H1 (cell line): Measurements from ENCODE around the gene CNBD2. TPM values are rescaled to one million over a fixed set of nuclear protein-coding genes. Genes with fewer than 3 reads are reported as not detected.

Experiments
- CTCF ChIA-PET: fragments of 300-600 bp; sonication (Branson Sonifier 250); formaldehyde crosslinking; loops from one replicate; lab custom pipeline; 2021; ENCODE audit not compliant: partially characterized antibody; lab: Charles Lee
- POLR2A ChIA-PET: fragments of 300-600 bp; sonication (Branson Sonifier 250); formaldehyde crosslinking; loops from one replicate; lab custom pipeline; 2021; ENCODE audit warnings: inconsistent platforms; ENCODE audit not compliant: partially characterized antibody; lab: Charles Lee
- DNase-seq, 2 experiments: peaks; one replicate each; pipeline versions ENCODE4 v3.0.0 to v3.0.0-alpha.2; 2010 to 2022; ENCODE audit warnings: low spot score in 2 of 2, low read depth in 1 of 2, mixed read lengths in 1 of 2
- FAIRE-seq: peaks from 2 replicates; lab custom pipeline; 2011; peaks lifted over from hg19 to GRCh38; lab: Jason Lieb, UNC
- H2AFZ ChIP-seq: 2 replicates; pipeline ENCODE4 v1.8.1; 2012; ENCODE audit warnings: low read length, inconsistent platforms
- H2AK5ac ChIP-seq: 2 replicates; pipeline ENCODE4 v1.6.1; 2013; ENCODE audit warnings: low read depth, low read length
- H2BK120ac ChIP-seq: replicated peaks from 2 replicates; pipeline ENCODE3; 2013; ENCODE audit warnings: low read depth, low read length, inconsistent platforms
- H2BK12ac ChIP-seq: 2 replicates; pipeline ENCODE4 v1.6.1; 2013; ENCODE audit warnings: low read depth, low read length
- H2BK15ac ChIP-seq: 2 replicates; pipeline ENCODE4 v1.6.1; 2013; ENCODE audit warnings: low read length
- H2BK20ac ChIP-seq: 2 replicates; pipeline ENCODE4 v1.6.1; 2013; ENCODE audit warnings: low read length
- H2BK5ac ChIP-seq: 2 replicates; pipeline ENCODE4 v1.6.1; 2013; ENCODE audit warnings: low read depth, low read length
- H3K14ac ChIP-seq: 2 replicates; pipeline ENCODE4 v1.6.1; 2013; ENCODE audit warnings: inconsistent platforms; ENCODE audit not compliant: insufficient read length
- H3K18ac ChIP-seq: 2 replicates; pipeline ENCODE4 v1.6.1; 2013; ENCODE audit warnings: low read length; ENCODE audit errors: extremely low read depth
- H3K23ac ChIP-seq: 2 replicates; pipeline ENCODE4 v1.6.1; 2013; ENCODE audit warnings: inconsistent platforms; ENCODE audit not compliant: insufficient read length
- H3K23me2 ChIP-seq: 2 replicates; pipeline ENCODE4 v1.6.1; 2013; ENCODE audit warnings: low read depth, low read length
- H3K27ac ChIP-seq: 2 replicates; pipeline ENCODE4 v1.6.1; 2011; ENCODE audit warnings: low read depth, low read length, inconsistent platforms
- H3K27me3 ChIP-seq, 4 experiments: replicated peaks in 1 of 4; 1 replicate in 1 of 4; 2 replicates in 3 of 4; pipeline versions ENCODE4 v1.6.1 to v1.8.1; 2011 to 2013; ENCODE audit warnings: low read length in 3 of 4, mild to moderate bottlenecking in 3 of 4, inconsistent platforms in 2 of 4, mixed read lengths in 2 of 4, moderate library complexity in 1 of 4; ENCODE audit not compliant: control insufficient read depth in 3 of 4, insufficient read depth in 3 of 4; ENCODE audit errors: extremely low read depth in 1 of 4
- H3K36me3 ChIP-seq, 4 experiments: 2 replicates each; pipeline versions ENCODE4 v1.6.1 to v1.8.1; 2011 to 2013; ENCODE audit warnings: mild to moderate bottlenecking in 4 of 4, low read length in 3 of 4, moderate library complexity in 2 of 4, control low read depth in 1 of 4, inconsistent platforms in 1 of 4; ENCODE audit not compliant: insufficient read depth in 4 of 4, control insufficient read depth in 2 of 4
- H3K4ac ChIP-seq: replicated peaks from 2 replicates; pipeline ENCODE3; 2013; ENCODE audit warnings: low read length, low read depth, mixed read lengths, inconsistent platforms; ENCODE audit not compliant: insufficient read length
- H3K4me1 ChIP-seq, 4 experiments: replicated peaks in 1 of 4; 1 replicate in 1 of 4; 2 replicates in 3 of 4; pipeline versions ENCODE4 v1.6.1 to v1.8.1; 2011 to 2013; ENCODE audit warnings: low read length in 3 of 4, inconsistent platforms in 2 of 4, mixed read lengths in 1 of 4; ENCODE audit not compliant: insufficient read depth in 4 of 4, control insufficient read depth in 3 of 4
- H3K4me2 ChIP-seq, 2 experiments: 2 replicates each; pipeline versions ENCODE4 v1.6.1 to v1.8.1; 2011 to 2013; ENCODE audit warnings: low read depth in 2 of 2, low read length in 2 of 2, control low read depth in 1 of 2, inconsistent platforms in 1 of 2, mild to moderate bottlenecking in 1 of 2; ENCODE audit not compliant: insufficient read depth in 1 of 2
- H3K4me3 ChIP-seq, 4 experiments: fragments of 200-600, 300-600 bp in 1 of 4; sonication (generic), shearing (Covaris generic), sonication (Bioruptor Twin) in 1 of 4; 2 replicates each; pipeline versions ENCODE4 v1.5.1 to v1.8.1; 2011 to 2016; ENCODE audit warnings: low read length in 4 of 4, low read depth in 3 of 4, control low read depth in 2 of 4, inconsistent platforms in 2 of 4, mild to moderate bottlenecking in 2 of 4, mixed read lengths in 1 of 4, moderate library complexity in 1 of 4; ENCODE audit not compliant: insufficient read depth in 2 of 4; ENCODE audit errors: extremely low read depth in 1 of 4
- H3K56ac ChIP-seq: replicated peaks from 2 replicates; pipeline ENCODE3; 2013; ENCODE audit warnings: low read depth, mild to moderate bottlenecking, mixed read lengths, low read length, inconsistent platforms; ENCODE audit not compliant: insufficient read length
- H3K79me1 ChIP-seq: 2 replicates; pipeline ENCODE4 v1.6.1; 2013; ENCODE audit warnings: low read depth, low read length, control low read depth
- H3K79me2 ChIP-seq, 2 experiments: 2 replicates each; pipeline versions ENCODE4 v1.6.1 to v1.8.1; 2012 to 2013; ENCODE audit warnings: low read length in 2 of 2, mild to moderate bottlenecking in 2 of 2, inconsistent platforms in 1 of 2; ENCODE audit not compliant: insufficient read depth in 2 of 2, control insufficient read depth in 1 of 2
- H3K9ac ChIP-seq, 4 experiments: replicated peaks in 1 of 4; 1 replicate in 1 of 4; 2 replicates in 3 of 4; pipeline versions ENCODE4 v1.6.1 to v1.8.1; 2011 to 2013; ENCODE audit warnings: low read depth in 3 of 4, low read length in 3 of 4, control low read depth in 2 of 4, mild to moderate bottlenecking in 2 of 4, moderate library complexity in 2 of 4, inconsistent platforms in 1 of 4; ENCODE audit errors: extremely low read depth in 1 of 4
- H3K9me3 ChIP-seq, 2 experiments: 2 replicates each; pipeline versions ENCODE4 v1.6.1 to v1.8.1; 2012 to 2013; ENCODE audit warnings: mild to moderate bottlenecking in 2 of 2, moderate library complexity in 2 of 2, control low read depth in 1 of 2, inconsistent platforms in 1 of 2, low read depth in 1 of 2, low read length in 1 of 2, mixed read lengths in 1 of 2; ENCODE audit not compliant: insufficient read depth in 2 of 2
- H4K20me1 ChIP-seq, 2 experiments: replicated peaks in 1 of 2; 2 replicates each; pipeline versions ENCODE3 to v1.8.1; 2011 to 2013; ENCODE audit warnings: inconsistent platforms in 2 of 2, low read length in 2 of 2, mild to moderate bottlenecking in 1 of 2; ENCODE audit not compliant: insufficient read depth in 2 of 2, control insufficient read depth in 1 of 2
- H4K5ac ChIP-seq: 2 replicates; pipeline ENCODE4 v1.6.1; 2013; ENCODE audit warnings: low read length, low read depth, mixed read lengths, inconsistent platforms; ENCODE audit not compliant: insufficient read length
- H4K8ac ChIP-seq: 2 replicates; pipeline ENCODE4 v1.8.0; 2013; ENCODE audit warnings: mild to moderate bottlenecking, moderate library complexity, low read length, inconsistent platforms; ENCODE audit not compliant: insufficient read depth; ENCODE audit errors: extremely low read depth
- H4K91ac ChIP-seq: replicated peaks from 2 replicates; pipeline ENCODE3; 2013; ENCODE audit warnings: low read length, mixed read lengths, inconsistent platforms; ENCODE audit not compliant: insufficient read length
- ATF3 ChIP-seq: IDR thresholded peaks from 2 replicates; pipeline ENCODE4 v1.6.1; 2011; ENCODE audit warnings: low read depth, mild to moderate bottlenecking, low read length; ENCODE audit not compliant: insufficient read depth
- CHD1 ChIP-seq: IDR thresholded peaks from 2 replicates; pipeline ENCODE4 v1.6.1; 2012; ENCODE audit warnings: low read depth, low read length, improper control_type of control experiment
- EGR1 ChIP-seq: IDR thresholded peaks from 2 replicates; pipeline ENCODE4 v1.6.1; 2011; ENCODE audit warnings: low read depth, low read length, borderline replicate concordance
- EZH2 ChIP-seq: fragments of 200-600 bp; sonication (generic); IDR thresholded peaks from 2 replicates; pipeline ENCODE4 v1.7.1; 2012; ENCODE audit warnings: low read depth, mild to moderate bottlenecking, moderate library complexity, low read length, inconsistent platforms; ENCODE audit not compliant: severe bottlenecking
- JUND ChIP-seq: IDR thresholded peaks from 2 replicates; pipeline ENCODE4 v1.6.1; 2011; ENCODE audit warnings: mild to moderate bottlenecking, improper control_type of control experiment, low read length
- MAX ChIP-seq: IDR thresholded peaks from 2 replicates; pipeline ENCODE4 v1.6.1; 2012; ENCODE audit warnings: inconsistent platforms
- SAP30 ChIP-seq: fragments of 300-600 bp; sonication (generic); IDR thresholded peaks from 2 replicates; pipeline ENCODE4 v1.7.1; 2012; ENCODE audit warnings: low read length, moderate library complexity, mild to moderate bottlenecking, inconsistent platforms; ENCODE audit not compliant: insufficient read depth, insufficient replicate concordance
- SUZ12 ChIP-seq: fragments of 200-600 bp; sonication (generic); IDR thresholded peaks from 2 replicates; pipeline ENCODE4 v1.6.1; 2012; ENCODE audit warnings: mild to moderate bottlenecking, inconsistent platforms, low read length, moderate library complexity, mixed read lengths
- TAF1 ChIP-seq: IDR thresholded peaks from 2 replicates; pipeline ENCODE4 v1.6.1; 2011; ENCODE audit warnings: mild to moderate bottlenecking, low read depth, low read length
- TAF7 ChIP-seq: optimal IDR thresholded peaks from 2 replicates; pipeline ENCODE3; 2011; ENCODE audit warnings: low read depth, mild to moderate bottlenecking, inconsistent platforms, low read length, moderate library complexity, borderline replicate concordance
- TBP ChIP-seq: IDR thresholded peaks from 2 replicates; pipeline ENCODE4 v1.6.1; 2011; ENCODE audit warnings: low read depth, low read length, improper control_type of control experiment
- ZNF274 ChIP-seq: IDR thresholded peaks from 2 replicates; pipeline ENCODE4 v1.7.0; 2012; ENCODE audit warnings: low read length, borderline replicate concordance; ENCODE audit errors: extremely low read depth
- WGBS, 2 experiments: shearing (Covaris generic) in 1 of 2; methylation state at CpG; one replicate each; pipeline versions ENCODE4 v1.1.6 to v1.1.7; 2013 to 2015; ENCODE audit warnings: low lambda C conversion rate in 2 of 2, mixed read lengths in 2 of 2, inconsistent platforms in 1 of 2, low coverage in 1 of 2, missing lambda C conversion rate in 1 of 2; ENCODE audit not compliant: insufficient replicate concordance in 2 of 2, insufficient coverage in 1 of 2, insufficient read length in 1 of 2; ENCODE audit errors: extremely low coverage in 1 of 2, missing lambda C conversion rate in 1 of 2; 5-methylcytosine and 5-hydroxymethylcytosine counted together
- polyA plus RNA-seq, 7 experiments: library from polyadenylated mRNA; depleted of rRNA in 3 of 7; stranded (reverse) in 5 of 7; unstranded in 2 of 7; fragments of >200 nt in 5 of 7; fragments of 200-250 nt in 2 of 7; gene quantifications; 1 replicate in 5 of 7; 2 replicates in 1 of 7; 4 replicates in 1 of 7; pipeline versions ENCODE4 v1.2.1 to v1.2.3, GENCODE V29; 2011 to 2013; ENCODE audit warnings: missing spikeins in 2 of 7, mixed read lengths in 2 of 7
- total RNA-seq: library from RNA; stranded (reverse); fragmentation: NEBNext Ultra II Directional; extraction: Animal tissue kit (Norgen Biotek cat#: 25700); gene quantifications from 2 replicates; pipeline ENCODE4 v1.2.1, GENCODE V29; 2021

The CNBD2 gene
- total and polyA plus RNA-seq, 2 of the 8 experiments (the other 6 are each of a cell fraction or from before 2014, with no cell fraction given) = 2.6 to 4.5 TPM

GRCh38 chr20:36036688-36037087 lies 68.3 kb downstream of the CNBD2 start:
- no peaks in the 10 kb centered on the region for H3K9me3 ChIP-seq
- POLR2A ChIA-PET = no interaction called here
- WGBS, 2 experiments = 91% methylated on average over 2 of the region's 3 CpGs; no CpG with 5 or more reads in 1 of the 2 experiments
- H2BK120ac ChIP-seq = no peak overlapping the region
- H3K27ac ChIP-seq = no peak overlapping the region
- no peak overlapping the region for H2BK12ac ChIP-seq
- no peak overlapping the region for H3K14ac ChIP-seq
- H4K5ac ChIP-seq = no peak overlapping the region
- no peak overlapping the region for H3K18ac ChIP-seq
- H3K9ac ChIP-seq = no peak overlapping the region
- H3K4me1 ChIP-seq = no peaks in the 10 kb centered on the region
- H4K91ac ChIP-seq = no peak overlapping the region
- peak overlapping the region; percentile 39; the same call in 1 of the 2 replicates for H2AFZ ChIP-seq
- H3K79me1 ChIP-seq = no peaks in the 10 kb centered on the region
- H3K4me2 ChIP-seq = no peak overlapping the region
- no peak overlapping the region for H4K8ac ChIP-seq
- no peaks in the 10 kb centered on the region for H3K27me3 ChIP-seq
- no peak for DNase-seq
- no peak overlapping the region for H3K4ac ChIP-seq
- H2BK20ac ChIP-seq = no peak overlapping the region
- TF ChIP-seq TAF7 (no peak), TAF1 (no peak), SAP30 (no peak), MAX (no peak), ZNF274 (no peak), SUZ12 (no peak), JUND (no peak), ATF3 (no peak), TBP (no peak), EZH2 (no peak), CHD1 (no peak), EGR1 (no peak)
- CTCF ChIA-PET = no interaction called here
- no peak overlapping the region for H3K56ac ChIP-seq
- H3K79me2 ChIP-seq = no peaks in the 10 kb centered on the region
- no peak overlapping the region for H3K23ac ChIP-seq
- no peaks in the 10 kb centered on the region for H3K36me3 ChIP-seq
- no peak overlapping the region for H2BK5ac ChIP-seq
- no peak overlapping the region for H2BK15ac ChIP-seq
- no peak overlapping the region for H2AK5ac ChIP-seq
- H4K20me1 ChIP-seq = peaks cover 0 to 2% of the 10 kb centered on the region in 2 experiments
- H3K4me3 ChIP-seq = no peak overlapping the region
- no peak for FAIRE-seq
- H3K23me2 ChIP-seq = no peaks in the 10 kb centered on the region; the same call in 1 of the 2 replicates
